AG09319 (cell line): ENCODE results near the gene TRIM52.

ENCODE experiments used
- DNase-seq: peaks from one replicate; pipeline ENCODE4 v3.0.0-alpha.2; 2010; ENCODE audit warnings: low read depth; ENCODE audit errors: extremely low read depth
- CTCF ChIP-seq: IDR thresholded peaks from 2 replicates; pipeline ENCODE4 v1.5.1; 2011; ENCODE audit warnings: low read depth, mild to moderate bottlenecking, inconsistent platforms, low read length, moderate library complexity

The TRIM52 gene

DNA sequence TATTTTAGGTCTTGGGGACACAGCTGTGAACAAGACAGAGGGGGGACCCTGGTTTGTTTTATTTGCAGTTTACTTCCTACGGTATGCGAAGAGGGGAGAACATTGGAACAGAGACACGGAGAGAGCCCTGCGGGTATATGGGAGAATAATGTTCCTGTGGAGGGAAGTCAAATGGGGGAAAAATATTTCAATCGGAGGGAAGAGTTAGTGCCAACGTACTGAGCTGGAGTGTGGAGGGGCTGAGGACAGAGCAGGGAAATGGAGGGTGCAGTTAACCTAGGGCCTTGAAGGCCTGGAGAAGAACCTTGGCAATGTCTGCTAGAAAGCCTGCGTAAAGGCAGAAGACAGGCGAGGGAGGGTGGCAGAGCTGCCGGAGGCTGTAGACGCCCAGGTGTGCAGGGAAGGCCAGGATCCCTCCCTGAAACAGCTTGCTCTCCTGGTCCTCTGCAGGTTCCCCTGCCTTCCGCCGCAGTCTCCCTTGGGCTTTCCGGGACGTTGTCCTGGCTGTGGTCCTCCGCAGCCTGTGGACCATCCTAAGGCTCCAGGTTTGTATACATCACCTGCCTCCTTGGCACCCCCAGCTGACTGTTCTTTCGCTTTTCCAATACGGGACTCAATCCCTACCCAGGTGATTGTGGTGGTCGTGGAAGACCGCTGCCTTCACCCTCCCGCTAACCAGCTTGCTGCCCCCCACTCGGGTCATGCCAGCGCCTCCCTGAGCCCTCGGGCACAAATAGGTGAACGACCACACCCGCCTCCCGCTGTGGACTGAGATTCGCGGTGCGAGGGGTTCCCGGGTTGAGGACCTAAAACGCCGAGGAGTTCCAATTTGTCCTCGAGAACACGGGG, 15.3 kb downstream of the TRIM52 start:
- no peak for DNase-seq
- TF ChIP-seq CTCF, result no peak

- peak; percentile 54 for DNase-seq
Measured at GRCh38 chr5:181243564-181244343, 17.2 kb downstream of the TRIM52 start, which contains the start of gene RACK1. RACK1 (minus strand) TSS chr5:181243906; CDS start chr5:181243800, 106 bp downstream.

DNA sequence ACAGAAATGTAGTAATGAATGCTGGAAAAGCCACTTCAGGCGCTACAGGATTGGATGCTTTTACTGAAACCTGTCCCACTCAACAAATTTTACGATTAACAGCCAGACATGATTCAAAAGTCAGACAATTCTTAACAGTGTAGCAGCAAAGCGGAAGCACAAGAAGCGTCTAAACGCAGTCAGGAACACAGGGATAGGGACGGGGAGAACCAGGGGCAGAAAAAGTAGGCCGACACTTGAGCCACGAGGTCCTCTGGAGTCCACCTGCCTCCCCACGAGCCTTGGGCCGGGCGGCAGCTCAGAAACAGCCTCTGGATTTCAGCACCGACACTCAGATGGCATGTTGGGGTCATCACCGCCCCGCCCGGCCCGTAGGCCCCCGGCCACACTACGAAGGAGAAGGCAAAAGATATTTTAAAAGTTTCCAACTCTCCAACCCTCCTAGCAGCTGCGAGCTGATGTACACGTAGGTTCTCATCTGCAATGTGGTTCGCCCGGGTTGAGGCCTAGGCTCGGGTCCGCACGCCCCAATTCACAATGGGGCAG, 17.9 kb downstream of the TRIM52 start:
- TF ChIP-seq CTCF, result no peak
- no peak for DNase-seq

More at GRCh38 chr5:181243564-181244343, 17.2 kb downstream of the TRIM52 start, which contains the start of gene RACK1:
- TF ChIP-seq CTCF, result no peak

DNA sequence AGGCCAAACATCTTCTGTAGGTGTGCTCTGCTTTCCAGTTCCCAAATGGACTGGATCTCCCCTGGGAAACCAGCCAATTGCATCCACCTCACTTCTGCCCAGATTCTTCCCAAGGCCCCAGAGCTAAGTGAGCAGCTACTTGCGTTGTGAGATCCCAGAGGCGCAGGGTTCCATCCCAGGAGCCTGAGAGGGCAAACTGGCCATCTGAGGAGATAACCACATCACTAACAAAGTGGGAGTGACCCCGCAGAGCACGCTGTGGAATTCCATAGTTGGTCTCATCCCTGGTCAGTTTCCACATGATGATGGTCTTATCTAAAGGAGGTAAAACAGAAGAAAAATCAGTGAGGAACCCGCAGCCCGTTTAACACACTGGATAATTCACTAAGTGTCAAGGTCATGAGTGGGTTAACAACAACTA, 18.9 kb downstream of the TRIM52 start:
- no peak for TF ChIP-seq CTCF
- no peak for DNase-seq

- TF ChIP-seq CTCF, result no peak
- DNase-seq, result no peak
Measured at GRCh38 chr5:181241393-181241975, 19.5 kb downstream of the TRIM52 start.

DNA sequence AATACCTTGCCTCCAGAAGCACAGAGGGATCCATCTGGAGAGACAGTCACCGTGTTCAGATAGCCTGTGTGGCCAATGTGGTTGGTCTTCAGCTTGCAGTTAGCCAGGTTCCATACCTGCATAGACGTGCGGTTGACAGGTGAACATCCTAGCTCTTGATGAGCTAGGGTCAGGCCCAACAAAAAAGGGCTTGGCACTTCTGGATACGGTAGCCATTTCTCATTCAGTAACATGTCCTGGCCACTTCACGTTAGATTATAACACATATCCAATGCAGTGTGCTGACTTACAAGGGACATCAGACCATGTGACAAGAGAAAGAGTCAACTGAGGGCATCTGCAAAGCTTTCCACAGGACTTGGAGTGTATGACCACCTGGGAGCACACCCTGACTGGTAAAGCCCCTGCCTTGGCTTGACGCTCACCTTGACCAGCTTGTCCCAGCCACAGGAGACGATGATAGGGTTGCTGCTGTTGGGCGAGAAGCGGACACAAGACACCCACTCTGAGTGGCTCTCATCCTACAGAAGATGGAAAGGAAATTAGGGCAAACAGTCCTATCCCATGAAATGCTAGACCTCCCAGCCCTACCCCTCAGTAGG, 21.8 kb downstream of the TRIM52 start:
- no peak for TF ChIP-seq CTCF
- DNase-seq, result no peak
